ENCODE measurements around the gene CELA2A.
A peak's percentile ranks its signal among the peaks of the same experiment; 100 is the strongest.
"Not testable (repeated sequence)": the region's sequence is repeated elsewhere in the genome, so short reads cannot be mapped to it uniquely, and the experiment has no call there.

The CELA2A gene

GRCh38 chr1:15501208-15502032, 44.9 kb downstream of the CELA2A start:
- DNase-seq (ENCODE audit: low spot score) = peak; percentile 83

DNA sequence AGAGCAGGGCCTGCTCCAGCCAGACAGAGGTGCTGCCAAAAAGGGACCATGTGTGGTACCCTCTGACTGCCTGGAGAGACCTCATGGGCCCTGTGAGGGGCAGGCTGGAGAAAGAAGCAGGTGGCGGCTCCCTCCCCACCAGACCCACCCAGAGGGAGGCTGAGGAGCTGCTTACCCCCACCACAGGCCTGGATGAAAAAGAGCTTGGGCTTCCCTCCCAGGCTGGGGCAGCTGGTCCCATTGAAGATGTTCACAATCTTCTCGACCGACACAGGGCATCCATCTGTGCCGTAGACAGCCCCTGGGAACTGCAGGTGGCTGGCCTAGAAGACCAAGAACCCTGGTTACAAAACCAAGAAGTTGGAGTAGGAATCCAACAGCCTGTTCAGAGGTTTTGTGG, 47.9 kb downstream of the CELA2A start:
- no peak for DNase-seq (ENCODE audit: low spot score)

DNA sequence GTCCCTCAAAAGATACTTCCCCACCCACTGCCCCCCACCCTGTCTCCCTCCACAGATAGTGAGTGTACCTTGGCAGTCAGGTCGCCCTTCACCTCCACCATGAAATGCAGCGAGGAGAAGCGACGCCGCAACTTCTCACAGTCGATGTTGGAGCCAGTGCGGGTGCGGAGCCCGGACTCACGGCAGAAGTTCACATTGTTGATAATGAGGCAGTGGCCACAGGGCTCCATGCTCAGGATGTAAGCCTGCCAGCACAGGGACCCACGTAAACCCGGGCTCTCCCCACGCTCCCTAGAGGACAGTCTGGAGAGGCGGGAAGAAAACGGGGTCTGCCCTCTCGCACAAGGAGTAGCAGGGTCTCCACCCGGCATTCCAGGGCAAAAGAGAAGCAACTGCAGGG, 50.3 kb downstream of the CELA2A start:
- DNase-seq (ENCODE audit: low spot score) = no peak

DNA sequence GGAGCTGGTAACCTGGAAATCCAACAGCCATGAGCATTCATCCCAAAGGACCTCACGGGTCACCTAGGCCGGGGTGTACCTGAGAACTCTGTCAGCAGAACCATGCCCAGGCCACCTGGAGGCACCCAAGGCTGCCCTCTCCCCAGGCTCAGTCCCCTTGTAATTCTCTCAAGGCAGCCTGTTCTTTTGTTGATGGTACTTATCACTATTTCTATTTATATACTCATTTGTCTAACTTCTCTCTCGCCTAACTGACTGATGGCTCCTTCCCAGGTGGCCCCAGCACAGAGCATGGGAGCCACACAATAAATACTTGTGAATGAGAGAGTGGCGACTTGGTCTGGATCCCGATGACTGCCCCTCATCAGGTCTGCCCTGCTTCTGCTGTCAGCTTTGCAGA, 50.7 kb downstream of the CELA2A start:
- DNase-seq (ENCODE audit: low spot score) = no peak

DNA sequence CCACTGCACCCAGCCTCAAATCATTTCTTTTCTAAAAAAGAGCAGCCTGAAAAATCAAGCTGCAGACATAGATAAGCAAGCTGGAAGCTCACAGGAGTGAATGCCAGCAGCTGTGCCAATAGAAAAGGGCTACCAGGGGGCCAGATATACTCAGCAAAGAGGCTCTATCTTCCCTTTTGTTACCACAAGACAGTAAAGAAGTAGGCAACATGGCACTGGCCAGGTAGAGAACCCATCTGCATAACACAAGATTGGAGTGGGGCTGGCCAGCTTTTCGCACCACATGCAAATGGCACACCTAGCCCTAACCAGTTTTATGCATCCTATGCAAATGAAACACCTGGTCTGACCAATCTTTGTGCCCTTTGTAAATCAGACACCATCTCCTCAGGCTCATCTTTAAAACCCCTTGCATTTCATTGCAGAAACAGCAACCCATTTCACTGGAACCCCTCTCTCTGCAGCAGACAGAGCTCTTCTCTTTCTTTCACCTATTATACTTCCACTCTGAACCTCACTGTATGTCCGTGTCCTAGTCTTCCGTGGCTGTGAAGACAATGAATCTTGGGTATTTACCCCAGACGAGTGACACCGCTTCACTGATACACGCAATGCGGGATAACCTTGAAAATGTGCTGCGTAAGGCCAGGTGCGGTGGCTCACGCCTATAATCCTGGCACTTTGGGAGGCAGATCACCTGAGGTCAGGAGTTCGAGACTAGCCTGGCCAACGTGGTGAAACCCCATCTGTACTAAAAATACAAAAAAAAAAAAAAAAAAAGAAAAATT, 52.4 kb downstream of the CELA2A start:
- no peak for DNase-seq (ENCODE audit: low spot score)

GRCh38 chr1:15509586-15509985, 53.1 kb downstream of the CELA2A start:
- no peak for DNase-seq (ENCODE audit: low spot score)

GRCh38 chr1:15510611-15511405, 54.3 kb downstream of the CELA2A start:
- peak; percentile 43 for DNase-seq (ENCODE audit: low spot score)

- no peak for DNase-seq (ENCODE audit: low spot score)
Observed at GRCh38 chr1:15513192-15513591, 56.7 kb downstream of the CELA2A start.

- DNase-seq (ENCODE audit: low spot score) = no peak
Observed at GRCh38 chr1:15513919-15514318, 57.4 kb downstream of the CELA2A start.

DNA sequence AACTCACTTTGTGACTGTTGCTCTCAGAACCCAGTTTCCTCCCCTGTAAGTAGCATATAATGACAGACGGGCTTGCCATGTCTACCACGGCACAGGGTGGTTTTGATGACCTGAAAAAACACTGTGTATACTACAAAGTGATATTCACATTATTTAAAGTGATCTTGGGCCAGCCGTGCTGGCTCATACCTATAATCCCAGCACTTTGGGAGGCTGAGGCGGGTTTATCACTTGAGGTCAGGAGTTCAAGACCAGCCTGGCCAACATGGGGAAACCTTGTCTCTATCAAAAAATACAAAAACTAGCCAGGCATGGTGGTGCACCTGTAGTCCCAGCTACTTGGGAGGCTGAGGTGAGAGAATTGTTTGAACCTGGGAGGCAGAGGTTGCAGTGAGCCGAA, 58.0 kb downstream of the CELA2A start:
- not testable (repeated sequence) for DNase-seq (ENCODE audit: low spot score)

- DNase-seq (ENCODE audit: low spot score) = no peak
Observed at GRCh38 chr1:15515022-15515663, 58.6 kb downstream of the CELA2A start.

GRCh38 chr1:15519625-15520024, 63.1 kb downstream of the CELA2A start:
- DNase-seq (ENCODE audit: low spot score) = no peak

DNA sequence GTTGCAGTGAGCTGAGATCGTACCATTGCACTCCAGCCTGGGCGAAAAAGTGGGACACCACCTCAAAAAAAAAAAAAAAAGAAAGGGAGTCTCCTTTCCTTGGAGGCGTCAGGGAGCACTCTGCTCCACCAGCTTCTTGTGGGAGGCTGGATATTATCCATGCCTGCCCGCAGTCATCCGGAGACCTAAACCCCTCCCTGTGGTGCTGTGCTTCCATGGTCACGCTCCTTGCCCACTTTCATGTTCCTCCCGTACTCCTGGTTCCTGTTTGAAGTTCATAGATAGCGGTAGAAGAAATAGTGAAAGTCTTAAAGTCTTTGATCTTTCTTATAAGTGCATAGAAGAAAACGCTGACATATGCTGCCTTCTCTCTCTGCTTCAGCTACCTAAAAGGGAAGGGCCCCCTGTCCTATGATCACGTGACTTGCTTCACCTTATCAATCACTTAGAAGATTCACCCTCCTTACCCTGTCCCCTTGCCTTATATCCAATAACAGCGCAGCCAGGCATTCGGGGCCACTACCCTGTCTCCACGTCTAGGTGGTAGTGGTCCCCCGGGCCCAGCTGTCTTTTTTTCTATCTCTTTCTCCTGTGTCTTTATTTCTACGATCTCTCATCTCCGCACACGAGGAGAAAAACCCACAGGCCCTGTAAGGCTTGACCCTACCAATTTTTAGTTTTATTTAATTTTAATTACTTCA, 64.8 kb downstream of the CELA2A start:
- not testable (repeated sequence) for DNase-seq (ENCODE audit: low spot score)

Measured in AG20443 (cell line).